B cell (primary cell): ENCODE results near the gene PDAP1. TPM values are rescaled to one million over a fixed set of nuclear protein-coding genes. Genes with fewer than 3 reads are reported as not detected.

ENCODE experiments used
- ATAC-seq: fragments of 200-7000 bp; cut with Tn5 transposase; one replicate; pipeline ENCODE4 v1.10.0; 2021; ENCODE audit warnings: low read depth, mild to moderate bottlenecking, moderate number of reproducible peaks, moderate library complexity
- CTCF ChIA-PET: fragments of 350-600 bp; sonication (Branson Sonifier 250); formaldehyde crosslinking; loops from one replicate; lab custom pipeline; 2021; ENCODE audit warnings: antibody characterized with exemption, inconsistent platforms; lab: Charles Lee
- POLR2A ChIA-PET: fragments of 350-600 bp; sonication (Branson Sonifier 250); formaldehyde crosslinking; loops from one replicate; lab custom pipeline; 2021; ENCODE audit warnings: antibody characterized with exemption; lab: Charles Lee
- DNase-seq: peaks from one replicate; pipeline ENCODE4 v3.0.0; 2013
- H2AFZ ChIP-seq: 2 replicates; pipeline ENCODE4 v1.6.1; 2012; ENCODE audit warnings: mild to moderate bottlenecking, low read depth, low read length; ENCODE audit not compliant: insufficient read depth, poor library complexity, severe bottlenecking
- H3K27ac ChIP-seq, 2 donors: 1 replicate in 1 of 2; 2 replicates in 1 of 2; pipeline ENCODE4 v1.5.1; 2012 to 2013; ENCODE audit warnings: low read length in 2 of 2, mild to moderate bottlenecking in 2 of 2, moderate library complexity in 1 of 2
- H3K27me3 ChIP-seq, 4 experiments: fragments of 200-600 bp in 1 of 4; sonication (generic) in 1 of 4; replicated peaks in 1 of 4; 1 replicate in 2 of 4; 2 replicates in 2 of 4; pipeline versions ENCODE4 v1.6.1 to v1.7.0; 2013 to 2016; ENCODE audit warnings: low read length in 3 of 4, mild to moderate bottlenecking in 2 of 4, mixed read lengths in 1 of 4, moderate library complexity in 1 of 4; ENCODE audit not compliant: insufficient read depth in 4 of 4, control insufficient read depth in 3 of 4; ENCODE audit errors: control extremely low read depth in 1 of 4
- H3K36me3 ChIP-seq, 2 experiments: replicated peaks in 1 of 2; 1 replicate in 1 of 2; 2 replicates in 1 of 2; pipeline versions ENCODE4 v1.6.1 to v1.7.1; 2013; ENCODE audit warnings: low read length in 1 of 2; ENCODE audit not compliant: insufficient read depth in 2 of 2, control insufficient read depth in 1 of 2; ENCODE audit errors: control extremely low read depth in 1 of 2, extremely low read depth in 1 of 2
- H3K4me1 ChIP-seq, 2 donors: fragments of 200-600 bp in 1 of 2; sonication (generic) in 1 of 2; 1 replicate in 1 of 2; 2 replicates in 1 of 2; pipeline versions ENCODE4 v1.5.1 to v1.6.1; 2013 to 2017; ENCODE audit warnings: low read length in 2 of 2; ENCODE audit not compliant: control insufficient read depth in 2 of 2, insufficient read depth in 2 of 2
- H3K4me2 ChIP-seq: replicated peaks from 2 replicates; pipeline ENCODE3; 2012; ENCODE audit warnings: mild to moderate bottlenecking, low read depth, low read length; ENCODE audit not compliant: poor library complexity, severe bottlenecking
- H3K4me3 ChIP-seq, 5 experiments: fragments of 200-600 bp in 1 of 5; sonication (generic) in 1 of 5; 1 replicate in 3 of 5; 2 replicates in 2 of 5; pipeline versions ENCODE4 v1.5.1 to v1.7.0; 2011 to 2016; ENCODE audit warnings: low read length in 4 of 5, mild to moderate bottlenecking in 4 of 5, low read depth in 2 of 5, control low read depth in 1 of 5, moderate library complexity in 1 of 5; ENCODE audit not compliant: insufficient read depth in 1 of 5; ENCODE audit errors: control extremely low read depth in 1 of 5, extremely low read depth in 1 of 5
- H3K79me2 ChIP-seq: fragments of 200-600 bp; sonication (generic); one replicate; pipeline ENCODE4 v1.6.0; 2016; ENCODE audit warnings: low read length; ENCODE audit not compliant: control insufficient read depth, insufficient read depth
- H3K9ac ChIP-seq: fragments of 200-600 bp; sonication (generic); 2 replicates; pipeline ENCODE4 v1.6.1; 2017; ENCODE audit warnings: mild to moderate bottlenecking, low read length, moderate library complexity
- H3K9me3 ChIP-seq, 3 donors: one replicate each; pipeline versions ENCODE4 v1.6.1 to v1.7.1; 2013; ENCODE audit warnings: low read length in 2 of 3; ENCODE audit not compliant: control insufficient read depth in 2 of 3, insufficient read depth in 1 of 3; ENCODE audit errors: control extremely low read depth in 1 of 3
- H4K20me1 ChIP-seq: 2 replicates; pipeline ENCODE4 v1.6.0; 2012; ENCODE audit warnings: mild to moderate bottlenecking, low read length; ENCODE audit not compliant: insufficient read depth, control insufficient read depth, poor library complexity, severe bottlenecking
- H3K27ac Mint-ChIP-seq: one replicate; pipeline ENCODE4 v1.8.0; 2021; ENCODE audit warnings: mixed read lengths
- H3K27me3 Mint-ChIP-seq: one replicate; pipeline ENCODE4 v1.8.0; 2021; ENCODE audit warnings: mixed read lengths
- H3K4me1 Mint-ChIP-seq: one replicate; pipeline ENCODE4 v1.8.0; 2021; ENCODE audit warnings: mixed read lengths
- H3K4me3 Mint-ChIP-seq: one replicate; pipeline ENCODE4 v1.8.0; 2021; ENCODE audit warnings: mixed read lengths
- H3K9me3 Mint-ChIP-seq: one replicate; pipeline ENCODE4 v1.8.0; 2022; ENCODE audit warnings: mixed read lengths; ENCODE audit not compliant: insufficient read depth
- CTCF ChIP-seq: fragments of 200-600 bp; IDR thresholded peaks from one replicate; pipeline ENCODE4 v1.8.0; 2022; ENCODE audit warnings: antibody characterized with exemption, mild to moderate bottlenecking
- EZH2 ChIP-seq: IDR thresholded peaks from 2 replicates; pipeline ENCODE4 v1.6.1; 2012; ENCODE audit warnings: borderline replicate concordance, low read depth, mild to moderate bottlenecking, moderate library complexity, low read length; ENCODE audit not compliant: insufficient read depth, poor library complexity, severe bottlenecking
- WGBS: methylation state at CpG from one replicate; pipeline ENCODE4 v1.1.5; 2013; ENCODE audit warnings: missing lambda C conversion rate; ENCODE audit not compliant: insufficient coverage; 5-methylcytosine and 5-hydroxymethylcytosine counted together
- intact Hi-C: fragments of 100-400 bp; cut with micrococcal nuclease; formaldehyde crosslinking; loops from one replicate; pipeline ENCODE4 v1.10.0; 2022
- polyA plus RNA-seq: library from polyadenylated mRNA; depleted of rRNA; stranded (reverse); fragments of >200 nt; gene quantifications from 2 replicates; pipeline ENCODE4 v1.2.3, GENCODE V29; 2012
- total RNA-seq, 2 donors: library from RNA; stranded (reverse); fragments of 120-200 nt in 1 of 2; gene quantifications; 1 replicate in 1 of 2; 2 replicates in 1 of 2; pipeline versions ENCODE4 v1.2.3 to v1.2.4, GENCODE V29; 2013 to 2022

PDAP1 gene
- total and polyA plus RNA-seq, 2 donors (not counting 1 experiment from before 2014, with no cell fraction given), result 19.2 to 60.4 TPM

GRCh38 chr7:99363286-99363685 is 45.1 kb downstream of the PDAP1 start:
- 100% methylated on average over 1 of the region's 5 CpGs for WGBS
- Mint-ChIP-seq H3K4me3 (no peak overlapping the region), H3K9me3 (no peaks in the 10 kb centered on the region), H3K4me1 (peaks cover 1% of the 10 kb centered on the region), H3K27ac (no peak overlapping the region), H3K27me3 (no peaks in the 10 kb centered on the region)
- H3K27ac ChIP-seq, result no peak overlapping the region
- no peak overlapping the region for H2AFZ ChIP-seq
- no peaks in the 10 kb centered on the region for H3K9me3 ChIP-seq
- TF ChIP-seq CTCF, result no peak
- intact Hi-C loops, result no loop called here
- DNase-seq (no peak), ATAC-seq (no peak)
- H3K4me1 ChIP-seq, result no peaks in the 10 kb centered on the region
- POLR2A ChIA-PET, result no interaction called here
- H3K27me3 ChIP-seq, result no peaks in the 10 kb centered on the region
- no peak overlapping the region for H3K9ac ChIP-seq
- no peak overlapping the region for H3K4me2 ChIP-seq
- H3K79me2 ChIP-seq, result no peaks in the 10 kb centered on the region
- CTCF ChIA-PET, result interaction anchor here (1.2 to 5.6 kb wide), 4 partner anchors 23 to 255 kb away, joined by 3 to 38 read pairs (median 16); partner anchors contain the start of genes BUD31 and PDAP1
- peaks cover 10% of the 10 kb centered on the region for H4K20me1 ChIP-seq
- no peak overlapping the region for H3K4me3 ChIP-seq
- H3K36me3 ChIP-seq, result peaks cover 0 to 62% of the 10 kb centered on the region in 2 experiments

- no CpG with 5 or more reads among the region's 3 CpGs for WGBS
- intact Hi-C loops, result no loop called here
- no peaks in the 10 kb centered on the region for H3K9me3 Mint-ChIP-seq
- Histone ChIP-seq H3K9ac (no peak overlapping the region), H3K79me2 (no peaks in the 10 kb centered on the region), H3K27ac (no peak overlapping the region), H3K27me3 (no peaks in the 10 kb centered on the region), H2AFZ (no peak overlapping the region), H3K4me3 (no peak overlapping the region), H3K4me2 (no peak overlapping the region), H3K9me3 (no peaks in the 10 kb centered on the region), H3K4me1 (no peaks in the 10 kb centered on the region), H3K36me3 (peaks cover 0 to 67% of the 10 kb centered on the region in 2 experiments), H4K20me1 (peaks cover 10% of the 10 kb centered on the region)
- H3K4me1 Mint-ChIP-seq, result peaks cover 1% of the 10 kb centered on the region
- ChIA-PET CTCF (interaction anchor here (0.6 to 5.6 kb wide), 6 partner anchors 24 to 1726 kb away, joined by 3 to 38 read pairs (median 3); no protein-coding TSS in a partner anchor), POLR2A (interaction anchor here (0.6 kb wide), 1 partner anchor 196 kb away, joined by 3 read pairs; no protein-coding TSS in a partner anchor)
- no peak overlapping the region for H3K27ac Mint-ChIP-seq
- TF ChIP-seq EZH2 (no peak), CTCF (no peak)
- ATAC-seq (no peak), DNase-seq (no peak)
- H3K27me3 Mint-ChIP-seq, result no peaks in the 10 kb centered on the region
- H3K4me3 Mint-ChIP-seq, result no peak overlapping the region
Observed at GRCh38 chr7:99362801-99363200, 45.6 kb downstream of the PDAP1 start.
